Left renal pelvis (tissue), 4 donors: Measurements from ENCODE around the gene AVL9. TPM values are rescaled to one million over a fixed set of nuclear protein-coding genes. Genes with fewer than 3 reads are reported as not detected.
A peak's percentile ranks its signal among the peaks of the same experiment; 100 is the strongest.
"Not testable (repeated sequence)": the region's sequence is repeated elsewhere in the genome, so short reads cannot be mapped to it uniquely, and the experiment has no call there.

Source experiments
- DNase-seq, 4 donors: peaks; one replicate each; pipeline ENCODE4 v3.0.0-alpha.2; 2013; ENCODE audit warnings: low read depth in 4 of 4, low spot score in 3 of 4
- polyA plus RNA-seq, 4 donors: library from polyadenylated mRNA; unstranded; fragments of 120-200 nt; gene quantifications; one replicate each; pipeline ENCODE4 v1.2.1, GENCODE V29; 2013; ENCODE audit not compliant: insufficient read length in 4 of 4

The AVL9 gene
- polyA plus RNA-seq, 4 donors, result 18.3 to 33.6 (median 28.6) TPM

DNA sequence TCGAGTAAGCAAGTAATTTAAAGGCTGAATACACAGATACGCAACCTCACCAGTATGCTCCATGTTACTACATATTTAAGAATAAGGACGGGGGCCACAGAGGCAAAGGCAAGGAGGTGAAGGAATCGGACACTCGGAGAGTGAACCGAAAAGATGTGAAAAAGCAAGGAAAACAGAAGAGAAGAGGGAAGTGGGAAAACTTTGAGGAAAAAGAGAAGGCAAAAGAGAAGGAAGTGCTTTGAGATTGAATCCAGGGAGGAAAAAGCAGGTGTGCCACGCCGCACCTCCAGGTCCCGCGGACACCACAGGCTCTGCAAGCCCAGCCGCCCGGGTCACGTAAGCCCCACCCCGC lies 367 bp upstream of the AVL9 start:
- no peak for DNase-seq

DNA sequence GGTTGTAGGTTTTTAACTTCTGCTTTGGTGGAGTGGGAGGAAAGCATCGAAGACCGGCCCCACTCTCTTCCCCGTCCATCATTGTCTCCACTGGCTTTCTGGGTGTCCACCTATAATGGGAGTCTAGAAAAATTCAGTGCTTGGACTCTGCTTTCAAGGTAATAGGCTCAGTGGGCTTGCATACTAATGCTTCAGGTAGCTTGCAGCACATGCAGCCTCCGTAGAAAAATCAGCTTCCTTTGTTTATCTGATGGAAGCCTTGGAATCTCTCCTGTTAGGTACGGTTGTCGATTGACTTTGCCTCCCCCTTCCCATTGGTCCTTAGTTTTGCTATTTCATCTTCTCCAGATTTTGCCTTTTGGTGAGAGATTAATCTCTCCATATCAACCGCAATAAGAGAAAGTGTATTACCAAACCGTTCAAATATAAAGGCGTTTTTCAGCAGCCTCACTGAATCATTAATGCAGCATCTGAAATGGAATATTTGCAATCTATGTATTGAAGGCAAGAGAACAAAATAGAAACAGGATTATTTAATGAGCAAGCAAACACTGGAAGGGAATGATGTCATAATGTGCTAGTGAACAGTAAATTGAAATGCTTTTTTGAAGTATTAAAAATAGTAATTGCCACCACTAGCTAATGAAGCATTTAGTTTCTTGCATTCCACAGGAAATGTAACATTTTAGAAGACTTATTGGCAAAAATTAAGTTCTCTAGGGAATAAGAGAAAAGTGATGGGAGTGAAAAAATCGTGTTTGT lies 944 bp downstream of the AVL9 start:
- DNase-seq, result peak in 2 of 4 donors; percentile 22 to 50

DNA sequence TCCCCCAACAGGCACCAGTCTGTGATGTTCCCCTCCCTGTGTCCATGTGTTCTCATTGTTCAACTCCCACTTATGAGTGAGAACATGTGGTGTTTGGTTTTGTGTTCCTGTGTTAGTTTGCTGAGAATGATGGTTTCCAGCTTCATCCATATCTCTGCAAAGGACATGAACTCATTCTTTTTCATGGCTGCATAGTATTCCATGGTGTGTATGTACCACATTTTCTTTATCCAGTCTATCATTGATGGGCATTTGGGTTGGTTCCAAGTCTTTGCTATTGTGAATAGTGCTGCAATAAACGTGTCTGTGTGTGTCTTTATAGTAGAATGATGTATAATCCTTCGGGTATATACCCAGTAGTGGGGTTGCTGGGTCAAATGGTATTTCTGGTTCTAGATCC lies 4.5 kb downstream of the AVL9 start:
- DNase-seq, result not testable (repeated sequence)

DNA sequence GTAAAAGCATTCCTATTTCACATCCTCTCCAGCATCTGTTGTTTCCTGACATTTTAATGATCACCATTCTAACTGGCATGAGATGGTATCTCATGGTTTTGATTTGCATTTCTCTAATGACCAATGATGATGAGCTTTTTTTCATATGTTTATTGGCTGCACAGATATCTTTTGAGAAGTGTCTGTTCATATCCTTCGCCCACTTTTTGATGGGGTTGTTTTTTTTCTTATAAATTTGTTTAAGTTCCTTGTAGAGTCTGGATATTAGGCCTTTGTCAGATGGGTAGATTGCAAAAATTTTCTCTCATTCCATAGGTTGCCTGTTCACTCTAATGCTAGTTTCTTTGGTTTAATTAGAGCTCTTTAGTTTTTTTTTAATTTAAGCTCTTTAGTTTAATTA lies 4.9 kb downstream of the AVL9 start:
- not testable (repeated sequence) for DNase-seq

DNA sequence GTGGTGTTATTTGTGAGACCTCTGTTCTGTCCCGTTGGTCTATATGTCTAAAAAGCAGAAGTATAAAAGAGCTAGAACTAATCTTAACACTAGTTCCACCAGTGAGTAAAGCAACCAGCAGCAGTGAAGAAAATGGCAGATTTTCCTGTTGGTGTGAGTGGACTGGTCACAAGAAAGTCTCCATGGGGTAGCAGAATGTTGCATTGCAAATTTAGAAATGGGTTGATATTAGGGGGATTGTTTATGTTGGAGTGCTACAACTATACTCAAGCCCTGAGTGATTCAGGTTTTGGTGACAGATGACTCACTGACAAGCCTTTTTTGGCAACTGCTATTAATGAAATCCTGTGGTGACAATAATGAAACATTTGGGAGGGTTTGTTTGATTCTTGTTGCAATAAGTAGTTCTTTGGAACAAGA lies 5.6 kb downstream of the AVL9 start:
- no peak for DNase-seq

DNA sequence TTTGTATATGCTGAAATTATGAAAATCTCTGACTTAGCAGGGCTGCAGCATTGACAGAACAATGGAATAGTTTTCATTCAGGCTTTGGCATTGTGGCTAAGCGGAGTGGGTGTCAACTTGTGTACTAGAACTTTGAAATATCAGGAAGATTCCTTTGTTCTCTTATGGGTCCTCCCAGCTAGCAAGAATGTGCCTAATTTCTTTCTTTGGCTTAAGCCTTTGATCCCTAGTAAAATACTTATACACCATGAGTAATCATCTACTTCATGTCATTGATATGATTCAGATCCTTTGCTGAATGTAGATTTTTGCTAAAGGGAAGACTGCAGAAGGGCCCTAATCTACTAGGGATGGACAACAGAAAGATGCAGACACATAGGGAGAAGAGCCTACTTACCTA lies 6.2 kb downstream of the AVL9 start:
- DNase-seq, result no peak

DNA sequence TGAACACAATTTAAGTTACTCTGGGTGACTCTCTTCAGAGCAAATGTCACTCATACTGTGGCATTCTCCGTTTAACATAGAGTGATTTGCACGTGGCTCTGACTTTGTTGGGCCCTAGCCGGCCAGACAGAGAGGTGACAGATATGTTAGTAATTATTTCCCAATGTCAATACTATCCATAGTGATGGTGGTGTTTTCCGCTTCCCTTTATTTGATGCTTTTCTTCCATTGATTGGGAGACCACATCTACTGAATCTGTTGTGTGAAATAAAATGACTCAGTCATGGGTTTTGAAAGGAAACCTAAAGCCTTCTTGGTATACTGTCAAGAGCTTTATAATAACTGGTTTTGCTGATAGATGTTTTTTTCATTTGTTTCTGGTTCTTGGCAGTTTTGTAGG lies 7.4 kb downstream of the AVL9 start:
- no peak for DNase-seq

DNA sequence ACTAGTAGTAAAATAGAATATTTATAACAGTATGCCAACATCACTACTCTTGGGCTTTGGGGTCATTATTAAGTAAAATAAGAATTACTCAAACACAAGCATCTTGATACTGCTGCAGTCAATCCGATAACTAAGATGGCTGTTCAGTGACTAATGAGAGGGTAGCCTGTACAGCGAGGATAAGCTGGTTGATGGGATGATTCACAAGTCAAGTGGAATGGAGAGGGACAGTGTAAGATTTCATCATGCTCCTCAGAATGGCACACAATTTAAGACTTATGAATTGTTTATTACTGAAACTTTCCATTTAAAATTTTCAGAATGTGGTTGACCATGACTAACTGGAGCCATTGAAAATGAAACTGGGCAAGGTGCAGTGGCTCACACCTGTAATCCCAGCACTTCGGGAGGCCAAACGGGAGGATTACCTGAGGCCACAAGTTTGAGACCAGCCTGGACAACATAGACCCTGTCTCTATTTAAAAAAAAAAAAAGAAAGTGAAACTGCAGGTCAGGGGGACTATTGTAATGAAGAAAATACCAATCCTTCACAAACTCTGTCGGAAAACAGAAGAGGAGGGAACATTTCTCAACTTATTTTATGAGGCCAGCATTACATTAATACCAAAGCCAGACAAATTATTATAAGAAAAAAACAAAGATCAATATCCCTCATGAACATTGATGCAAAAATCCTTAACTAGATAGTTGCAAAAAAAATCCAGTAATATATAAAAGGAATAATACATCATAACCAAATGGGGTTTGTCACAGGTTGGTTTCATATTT lies 11.2 kb downstream of the AVL9 start:
- DNase-seq, result no peak

DNA sequence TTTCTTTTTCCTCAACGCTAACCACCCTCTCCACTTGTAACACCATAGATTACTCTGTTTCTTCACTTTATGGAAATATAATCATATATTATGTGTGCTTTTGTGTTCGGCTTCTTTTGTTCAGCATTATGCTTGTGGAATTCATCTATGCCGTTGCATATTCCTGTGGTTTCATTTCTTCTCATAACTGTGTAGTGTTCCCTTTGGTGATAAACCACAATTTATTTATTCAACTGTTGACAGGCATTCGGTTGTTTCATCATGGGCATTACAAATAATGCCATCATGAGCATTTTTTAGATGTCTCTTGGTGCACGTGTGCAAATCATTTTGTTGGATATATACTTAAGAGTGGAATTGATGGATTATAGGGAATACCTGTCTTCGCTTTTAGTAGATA lies 12.1 kb downstream of the AVL9 start:
- no peak for DNase-seq

DNA sequence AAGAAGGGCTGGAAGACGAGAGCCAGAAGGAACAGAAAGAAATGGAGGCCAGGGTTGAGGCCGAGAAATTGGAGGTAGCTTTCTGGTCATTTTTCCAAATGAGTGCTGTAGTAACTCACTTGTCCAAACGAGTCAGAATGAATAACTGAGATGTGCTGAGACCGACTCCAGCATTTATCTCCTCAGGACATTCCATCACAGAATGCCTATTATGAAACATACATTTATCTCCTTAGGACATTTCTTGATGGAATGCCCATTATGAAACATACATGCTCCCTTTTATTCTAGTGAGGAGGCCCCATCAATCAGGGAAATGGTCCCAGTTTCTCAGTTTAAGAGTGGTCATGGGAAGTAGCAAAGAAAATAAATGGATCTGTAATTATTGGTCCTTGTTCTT lies 16.5 kb downstream of the AVL9 start:
- no peak for DNase-seq

DNA sequence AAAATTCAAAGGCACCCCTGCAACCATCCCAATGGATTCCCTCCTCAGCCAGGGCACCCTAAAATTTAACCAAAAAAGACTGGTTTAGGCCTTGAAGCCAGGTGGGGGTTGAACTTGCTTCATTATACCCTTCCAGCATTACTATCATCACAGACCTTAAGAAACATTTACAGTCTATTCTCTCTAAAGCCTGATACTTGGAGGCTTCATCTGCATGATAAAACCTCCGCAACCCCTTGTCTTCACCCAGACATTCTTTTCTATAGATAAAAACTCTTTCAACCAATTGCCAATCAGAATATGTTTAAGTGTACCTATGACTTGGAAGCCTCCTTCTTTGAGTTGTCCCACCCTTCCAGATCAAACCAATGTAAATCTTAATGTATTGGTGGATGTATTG lies 17.9 kb downstream of the AVL9 start:
- no peak for DNase-seq

DNA sequence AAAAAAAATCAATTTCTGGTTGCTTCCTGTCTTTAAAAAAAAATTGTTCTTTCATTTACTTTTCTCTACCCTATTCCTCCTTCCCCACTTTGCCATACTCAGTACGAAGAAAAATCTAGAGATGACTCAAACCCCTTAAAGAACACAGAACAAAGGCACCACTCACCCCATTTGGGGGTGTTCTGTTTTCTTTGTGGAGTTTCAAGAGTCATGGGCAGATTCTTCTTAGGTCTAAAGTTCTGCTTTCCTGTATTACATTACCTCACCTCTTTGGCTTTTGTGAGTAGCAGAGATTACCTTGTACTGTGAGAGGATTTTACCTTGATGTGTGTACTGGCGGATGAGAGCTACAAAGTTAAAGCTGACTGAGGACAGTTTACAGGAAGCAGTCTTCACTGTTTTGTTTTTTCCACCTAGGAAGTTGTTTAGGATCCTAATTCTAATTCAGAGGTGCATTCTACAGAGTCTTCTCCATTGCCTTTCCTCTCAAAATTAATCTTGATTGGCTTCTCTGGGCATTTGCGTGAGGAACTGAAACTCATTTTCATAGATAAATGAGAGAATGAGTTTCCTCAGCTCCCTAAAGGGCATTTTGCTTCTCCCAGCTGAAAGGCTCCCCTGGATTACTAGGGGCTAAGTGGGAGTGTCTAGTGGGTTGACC lies 20.7 kb downstream of the AVL9 start:
- DNase-seq, result no peak

DNA sequence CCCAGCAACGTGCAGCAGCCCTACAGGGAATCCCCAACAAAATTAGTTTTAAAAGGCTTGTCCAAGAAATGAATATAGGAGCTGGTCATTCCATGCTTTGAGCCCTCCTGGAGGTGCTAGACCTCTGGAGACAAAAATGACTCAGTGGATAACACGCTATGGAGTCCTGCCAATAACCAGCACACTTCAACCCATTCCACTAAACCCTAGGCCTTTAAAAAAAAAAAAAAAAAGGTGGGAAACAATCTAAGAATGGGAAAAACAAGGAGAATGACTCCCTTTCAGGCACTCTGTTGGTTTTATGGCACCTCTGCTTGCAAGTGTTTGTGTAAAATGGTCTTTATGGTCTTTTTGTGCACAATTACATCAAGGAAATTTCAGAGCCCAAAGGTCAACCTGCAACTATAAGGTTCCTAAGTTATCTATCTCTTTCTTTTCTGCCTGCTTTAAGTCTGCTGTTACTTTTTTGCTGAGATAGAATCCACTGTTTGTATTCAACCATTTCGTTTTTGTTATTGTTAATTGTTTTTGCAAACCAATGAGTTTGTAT lies 21.3 kb downstream of the AVL9 start:
- DNase-seq, result no peak

DNA sequence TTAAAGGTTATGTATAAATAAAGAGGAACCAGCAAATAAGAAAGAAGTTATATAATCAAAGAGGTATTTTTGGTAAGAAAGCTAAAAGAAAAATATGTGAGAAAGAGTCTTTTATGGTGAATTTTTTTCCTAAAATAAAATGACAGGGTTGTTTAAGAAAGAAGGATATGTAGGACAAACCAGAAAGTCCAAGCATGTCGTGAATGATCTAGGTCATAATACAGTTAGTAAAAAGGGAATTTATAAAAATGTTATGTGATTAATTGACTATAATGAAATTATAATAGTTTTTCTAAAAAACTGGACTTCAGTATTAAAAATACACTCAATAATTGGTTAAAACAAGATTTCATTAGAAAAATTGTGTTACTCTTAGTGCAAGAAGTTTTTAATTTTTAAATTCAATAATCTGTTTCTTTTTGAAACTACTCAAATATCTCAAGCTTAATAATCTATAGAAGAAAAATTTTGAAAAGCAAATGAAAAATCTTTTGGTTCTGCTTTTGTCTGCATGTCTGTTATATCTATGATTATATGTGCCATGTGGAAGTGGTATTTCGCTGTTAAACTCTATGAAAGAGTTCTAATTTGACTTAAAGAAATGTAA lies 23.3 kb downstream of the AVL9 start:
- DNase-seq, result no peak

DNA sequence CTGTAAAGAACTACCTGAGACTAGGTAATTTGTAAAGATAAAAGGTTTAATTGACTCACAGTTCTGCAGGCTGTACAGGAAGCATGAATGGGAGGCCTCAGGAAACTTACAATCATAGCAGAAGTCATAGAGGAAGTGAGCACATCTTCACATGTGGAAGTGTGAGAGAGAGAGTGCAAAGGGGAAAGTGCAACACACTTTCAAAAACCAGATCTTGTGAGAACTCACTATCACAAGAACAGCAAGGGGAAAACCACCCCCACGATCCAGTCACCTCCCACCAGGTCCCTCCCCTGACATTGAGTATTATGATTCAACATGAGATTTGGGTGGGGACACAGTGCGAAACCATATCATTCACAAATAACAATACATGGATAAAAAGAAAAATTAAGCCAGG lies 24.5 kb downstream of the AVL9 start:
- no peak for DNase-seq

DNA sequence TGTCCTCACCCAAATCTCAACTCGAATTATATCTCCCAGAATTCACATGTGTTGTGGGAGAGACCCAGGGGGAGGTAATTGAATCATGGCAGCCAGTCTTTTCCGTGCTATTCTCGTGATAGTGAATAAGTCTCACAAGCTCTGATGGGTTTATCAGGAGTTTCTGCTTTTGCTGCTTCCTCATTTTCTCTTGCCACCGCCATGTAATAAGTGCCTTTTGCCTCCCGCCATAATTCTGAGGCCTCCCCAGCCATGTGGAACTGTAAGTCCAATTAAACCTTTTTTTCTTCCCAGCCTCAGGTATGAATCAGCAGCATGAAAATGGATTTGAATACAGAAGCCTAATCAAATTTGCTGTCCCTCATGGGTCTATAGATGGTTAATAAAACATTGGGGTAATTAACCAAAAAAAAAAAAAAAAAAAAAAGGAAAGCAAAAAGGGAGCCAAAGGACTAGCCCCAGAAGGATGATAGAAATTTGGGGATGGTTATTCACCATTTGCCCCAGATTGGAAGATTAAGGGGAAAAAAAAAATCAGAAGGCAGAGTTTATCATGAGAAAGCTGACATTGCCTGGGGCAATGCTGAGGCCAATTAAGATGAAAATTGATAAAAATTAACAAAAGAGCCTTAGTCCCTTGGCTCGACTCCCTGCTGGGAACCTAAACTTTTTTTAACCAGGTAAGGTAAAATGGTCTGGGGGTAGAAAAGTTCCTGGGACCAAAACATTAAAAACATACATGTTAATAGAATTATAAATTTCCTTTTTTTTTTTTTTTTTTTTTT lies 27.6 kb downstream of the AVL9 start:
- DNase-seq, result no peak

DNA sequence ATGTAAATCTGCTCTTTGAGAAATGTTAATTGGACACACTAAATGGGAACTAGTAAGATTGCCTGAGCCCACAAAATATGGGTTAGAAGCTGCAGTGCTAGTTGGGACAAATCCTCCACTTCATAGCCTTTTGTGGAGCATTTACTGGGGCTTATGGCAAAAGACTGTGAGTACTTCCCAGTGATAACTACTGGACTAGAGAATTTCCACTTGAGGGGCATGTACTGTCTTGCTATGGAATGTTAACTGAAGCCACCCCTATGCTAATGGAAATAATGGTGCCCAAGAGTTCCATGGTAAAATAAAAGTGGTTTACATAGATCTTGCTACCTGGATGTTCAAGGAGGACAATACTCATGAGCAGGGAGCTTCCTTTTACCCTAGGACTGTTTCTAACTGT lies 29.3 kb downstream of the AVL9 start:
- DNase-seq, result no peak

DNA sequence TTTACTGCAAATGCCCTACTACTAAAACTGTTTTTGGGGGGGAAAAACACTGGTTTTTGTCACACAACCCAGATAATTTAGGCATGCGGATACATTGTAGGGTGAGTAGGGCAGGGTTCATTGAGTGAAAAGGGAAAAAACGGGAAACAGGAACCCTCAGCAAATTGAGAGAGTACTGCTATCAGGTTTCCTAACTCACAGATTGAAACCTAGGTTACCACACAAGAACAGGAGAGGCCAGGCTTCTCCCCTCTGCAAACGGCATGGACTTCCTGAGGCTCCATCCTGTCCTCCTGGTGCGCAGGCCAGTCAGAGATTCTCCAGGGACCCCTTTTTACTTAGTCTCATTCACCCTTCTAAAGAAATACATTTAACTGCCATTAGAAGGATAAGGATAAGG lies 30.6 kb downstream of the AVL9 start:
- DNase-seq, result no peak

DNA sequence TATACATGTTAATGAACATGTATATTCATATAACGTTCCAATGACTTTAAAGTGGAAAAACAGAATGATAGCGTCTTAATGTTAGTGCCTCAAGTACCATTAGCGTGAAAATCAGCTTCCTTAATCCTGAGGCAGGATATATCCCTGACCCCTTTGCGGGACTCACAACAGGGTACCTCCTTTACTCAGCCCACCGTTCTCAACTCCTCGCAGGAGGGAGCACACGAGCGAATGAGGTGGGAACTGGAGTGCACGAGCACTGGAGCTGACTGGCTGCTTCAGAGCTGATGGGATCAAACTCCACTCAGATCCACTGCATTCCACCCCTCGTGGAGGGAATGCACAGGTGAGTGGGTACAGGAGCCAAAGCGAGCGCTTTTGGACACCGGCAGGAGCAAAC lies 36.1 kb downstream of the AVL9 start:
- no peak for DNase-seq

DNA sequence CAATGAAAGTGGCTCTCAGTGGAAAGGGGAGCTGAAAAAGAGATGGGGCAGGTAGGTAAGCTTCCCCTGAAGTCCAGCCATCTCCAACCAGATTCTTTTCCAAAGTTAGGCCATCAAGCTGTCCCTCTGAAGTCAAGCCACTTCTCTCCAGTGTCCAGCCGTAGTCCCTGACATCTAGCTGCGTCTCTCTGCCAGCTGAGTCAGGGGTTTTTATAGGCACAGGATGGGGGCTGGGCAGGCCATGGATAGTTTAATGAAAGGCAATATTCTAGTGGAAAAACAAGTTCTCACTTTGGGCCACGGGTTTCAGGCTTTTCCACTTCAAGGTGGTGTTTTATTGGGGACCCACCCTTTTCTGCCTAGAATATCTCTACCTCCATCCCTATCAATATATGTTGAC lies 36.8 kb downstream of the AVL9 start:
- DNase-seq, result no peak
